Osteocyte (in vitro differentiated cells): Measurements from ENCODE around the gene EWSR1. TPM values are rescaled to one million over a fixed set of nuclear protein-coding genes. Genes with fewer than 3 reads are reported as not detected.

ENCODE experiments used
- DNase-seq: peaks from one replicate; pipeline ENCODE4 v3.0.0; 2021; ENCODE audit warnings: mixed read lengths; ENCODE audit not compliant: unreplicated experiment; ENCODE audit errors: extremely low spot score
- H3K27ac Mint-ChIP-seq: one replicate; pipeline ENCODE4 v1.8.0; 2021; ENCODE audit warnings: mild to moderate bottlenecking, mixed read lengths; ENCODE audit not compliant: unreplicated experiment
- H3K27me3 Mint-ChIP-seq: one replicate; pipeline ENCODE4 v1.8.0; 2021; ENCODE audit warnings: mixed read lengths; ENCODE audit not compliant: unreplicated experiment
- H3K36me3 Mint-ChIP-seq: one replicate; pipeline ENCODE4 v1.8.0; 2021; ENCODE audit warnings: mixed read lengths; ENCODE audit not compliant: unreplicated experiment
- H3K4me1 Mint-ChIP-seq: one replicate; pipeline ENCODE4 v1.8.0; 2021; ENCODE audit warnings: mixed read lengths; ENCODE audit not compliant: unreplicated experiment
- H3K4me3 Mint-ChIP-seq: one replicate; pipeline ENCODE4 v1.8.0; 2021; ENCODE audit warnings: mild to moderate bottlenecking, moderate library complexity, mixed read lengths; ENCODE audit not compliant: unreplicated experiment
- H3K9me3 Mint-ChIP-seq: one replicate; pipeline ENCODE4 v1.8.0; 2021; ENCODE audit warnings: mixed read lengths; ENCODE audit not compliant: unreplicated experiment
- CTCF ChIP-seq: fragments of 200-600 bp; sonication (generic); IDR thresholded peaks from 2 replicates; pipeline ENCODE4 v1.5.0; 2021; ENCODE audit warnings: antibody characterized with exemption, mild to moderate bottlenecking, moderate library complexity
- total RNA-seq: library from RNA; stranded (reverse); gene quantifications from 2 replicates; pipeline ENCODE4 v1.2.1, GENCODE V29; 2021

The EWSR1 gene
- total RNA-seq, 1 donor from 2014 or later = 228 TPM

DNA sequence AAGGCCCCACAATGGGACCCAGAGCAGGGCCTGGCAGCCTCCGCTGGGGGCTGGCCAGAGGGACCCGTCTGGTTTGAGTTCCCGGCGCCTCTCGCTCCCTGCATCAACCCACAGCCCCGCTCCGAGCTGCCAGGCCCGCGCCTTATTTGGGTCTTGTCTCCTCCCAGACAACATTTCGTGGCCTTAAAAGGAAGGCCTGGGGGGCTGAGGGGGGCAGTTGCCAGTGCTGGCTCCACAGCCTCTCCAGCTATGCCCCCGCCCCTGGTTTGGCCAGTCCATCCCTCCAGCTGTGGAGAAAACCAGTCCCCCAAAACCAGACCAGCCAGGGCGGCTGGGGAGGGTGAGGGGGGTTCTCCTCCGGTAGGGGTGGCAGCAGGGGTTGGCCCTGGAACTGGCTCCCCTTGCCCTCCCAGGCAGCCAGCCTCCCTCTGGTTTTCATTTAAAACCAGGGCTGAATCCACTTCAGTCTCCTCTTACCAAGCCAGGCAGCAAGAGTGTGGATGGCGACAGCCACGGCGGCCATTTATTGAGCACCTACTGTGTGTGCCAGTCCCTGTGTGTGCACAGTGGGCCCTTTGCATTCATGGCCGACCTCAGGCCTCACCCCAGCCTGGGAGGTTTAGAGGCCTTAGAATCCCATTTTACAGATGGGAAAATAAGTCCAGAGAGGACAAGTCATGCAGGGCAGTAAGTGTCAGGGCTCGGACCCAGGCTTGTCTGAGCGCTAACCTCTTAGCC, 43.8 kb upstream of the EWSR1 start:
- no peaks in the 10 kb centered on the region for H3K27me3 Mint-ChIP-seq
- H3K27ac Mint-ChIP-seq = no peak overlapping the region
- H3K4me3 Mint-ChIP-seq = no peak overlapping the region
- H3K4me1 Mint-ChIP-seq = peaks cover 8% of the 10 kb centered on the region
- no peaks in the 10 kb centered on the region for H3K9me3 Mint-ChIP-seq
- no peak for DNase-seq
- TF ChIP-seq CTCF = no peak
- no peaks in the 10 kb centered on the region for H3K36me3 Mint-ChIP-seq

- TF ChIP-seq CTCF = no peak
- no peaks in the 10 kb centered on the region for H3K36me3 Mint-ChIP-seq
- H3K27ac Mint-ChIP-seq = no peak overlapping the region
- DNase-seq = no peak
- no peaks in the 10 kb centered on the region for H3K27me3 Mint-ChIP-seq
- H3K4me1 Mint-ChIP-seq = peaks cover 8% of the 10 kb centered on the region
- H3K4me3 Mint-ChIP-seq = no peak overlapping the region
- H3K9me3 Mint-ChIP-seq = no peaks in the 10 kb centered on the region
These were observed 43.1 kb upstream of the EWSR1 start for GRCh38 chr22:29224859-29225410.

GRCh38 chr22:29225422-29226090, 42.5 kb upstream of the EWSR1 start:
- Mint-ChIP-seq H3K27me3 (no peaks in the 10 kb centered on the region), H3K4me1 (peaks cover 8% of the 10 kb centered on the region), H3K9me3 (no peaks in the 10 kb centered on the region), H3K4me3 (no peak overlapping the region), H3K27ac (no peak overlapping the region), H3K36me3 (no peaks in the 10 kb centered on the region)
- no peak for TF ChIP-seq CTCF
- no peak for DNase-seq

DNA sequence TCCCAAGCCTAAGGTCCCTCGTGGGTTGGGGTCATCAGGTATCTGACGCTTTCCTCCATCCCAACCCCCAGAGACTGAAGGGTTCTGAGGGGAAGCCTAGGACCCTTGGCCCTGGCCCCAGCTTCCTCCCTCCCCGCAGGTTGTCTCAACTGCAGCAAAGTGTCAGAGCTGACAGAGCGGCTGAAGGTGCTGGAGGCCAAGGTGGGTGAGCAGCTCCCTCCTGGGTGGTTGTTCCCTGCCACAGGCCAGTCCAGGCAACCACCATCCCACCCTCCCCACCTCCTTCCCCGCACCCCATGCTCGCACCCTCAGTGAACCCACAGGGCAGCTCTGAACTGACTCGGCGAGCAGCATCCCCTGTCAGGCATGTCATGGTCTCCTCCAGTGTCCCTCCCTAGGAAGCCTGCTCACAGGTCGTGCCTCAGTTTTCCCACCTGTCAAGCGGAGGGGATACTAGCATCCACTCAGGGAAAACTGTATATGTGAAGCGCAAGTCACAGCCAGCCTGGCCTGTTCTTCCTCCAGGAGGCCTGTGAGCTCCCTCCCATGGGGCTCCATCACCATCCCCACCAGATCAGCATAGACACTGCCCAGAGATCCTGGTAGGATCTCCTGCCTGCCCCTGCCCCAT, 41.6 kb upstream of the EWSR1 start:
- no peak for TF ChIP-seq CTCF
- no peaks in the 10 kb centered on the region for H3K27me3 Mint-ChIP-seq
- H3K4me3 Mint-ChIP-seq = no peak overlapping the region
- H3K4me1 Mint-ChIP-seq = peaks cover 8% of the 10 kb centered on the region
- DNase-seq = no peak
- H3K27ac Mint-ChIP-seq = no peak overlapping the region
- no peaks in the 10 kb centered on the region for H3K36me3 Mint-ChIP-seq
- no peaks in the 10 kb centered on the region for H3K9me3 Mint-ChIP-seq
